HEK293 (cell line): ENCODE data around the gene PPIE.

ENCODE experiments used
- CTCF ChIP-seq: fragments of 450-650 bp; formaldehyde crosslinking; IDR thresholded peaks from 2 replicates; pipeline ENCODE4 v1.5.1; 2016; ENCODE audit warnings: missing biosample characterization, missing genetic modification characterization
- PRDM4 ChIP-seq: fragments of 450-650 bp; formaldehyde crosslinking; IDR thresholded peaks from 2 replicates; pipeline ENCODE4 v1.5.1; 2017; ENCODE audit warnings: missing biosample characterization, missing genetic modification characterization
- SP7 ChIP-seq: fragments of 450-650 bp; formaldehyde crosslinking; IDR thresholded peaks from 2 replicates; pipeline ENCODE4 v1.5.1; 2016; ENCODE audit warnings: missing biosample characterization, missing genetic modification characterization
- TCF7L2 ChIP-seq: IDR thresholded peaks from 2 replicates; pipeline ENCODE4 v1.6.1; 2011; ENCODE audit warnings: low read depth, mild to moderate bottlenecking, inconsistent platforms, low read length, moderate library complexity, borderline replicate concordance
- ZIC2 ChIP-seq: fragments of 450-650 bp; formaldehyde crosslinking; IDR thresholded peaks from 2 replicates; pipeline ENCODE4 v1.5.1; 2016; ENCODE audit warnings: missing biosample characterization, missing genetic modification characterization
- ZNF10 ChIP-seq: fragments of 450-650 bp; formaldehyde crosslinking; IDR thresholded peaks from 2 replicates; pipeline ENCODE4 v1.5.1; 2017; ENCODE audit warnings: missing biosample characterization, missing genetic modification characterization
- ZNF324 ChIP-seq: fragments of 450-650 bp; formaldehyde crosslinking; IDR thresholded peaks from 2 replicates; pipeline ENCODE4 v1.5.1; 2016; ENCODE audit warnings: missing biosample characterization, missing genetic modification characterization
- ZNF555 ChIP-seq: fragments of 450-650 bp; formaldehyde crosslinking; conservative IDR thresholded peaks from 2 replicates; pipeline ENCODE4 v1.5.1; 2017; ENCODE audit warnings: missing biosample characterization, mild to moderate bottlenecking, missing genetic modification characterization, inconsistent platforms
- ZNF76 ChIP-seq: fragments of 450-650 bp; formaldehyde crosslinking; IDR thresholded peaks from 2 replicates; pipeline ENCODE4; 2016; ENCODE audit warnings: low read depth, missing biosample characterization, missing genetic modification characterization, borderline replicate concordance
- ZNF777 ChIP-seq: fragments of 450-650 bp; formaldehyde crosslinking; IDR thresholded peaks from 2 replicates; pipeline ENCODE4 v1.5.1; 2017; ENCODE audit warnings: missing biosample characterization, missing genetic modification characterization, borderline replicate concordance
- TF ChIP-seq, protein P1 (sequence below): fragments of 450-650 bp; formaldehyde crosslinking; IDR thresholded peaks from 2 replicates; pipeline ENCODE4 v1.5.1; 2016; ENCODE audit warnings: missing biosample characterization, missing genetic modification characterization

DNA sequence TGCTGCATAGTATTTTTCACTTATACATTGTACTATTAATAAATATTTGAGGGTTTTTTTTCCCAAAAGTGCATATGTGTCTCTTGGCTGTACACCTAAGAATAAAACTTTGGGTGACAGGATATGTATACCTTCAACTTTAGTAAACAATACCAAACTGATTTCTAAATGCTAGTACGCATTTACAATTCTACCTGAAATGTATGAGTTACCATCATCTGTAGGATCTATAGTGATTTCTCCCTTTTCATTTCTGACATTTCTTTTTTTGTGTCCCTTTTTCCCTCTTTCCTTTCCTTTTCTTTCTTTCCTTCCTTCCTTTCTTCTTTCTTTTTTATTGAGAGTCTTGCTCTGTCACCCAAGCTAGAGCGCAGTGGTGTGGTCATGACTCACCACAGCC is 66.7 kb downstream of the PPIE start:
- no peak for TF ChIP-seq CTCF (tag by site-specific recombination)
- TF ChIP-seq SP7 (tag by site-specific recombination): no peak
- no peak for TF ChIP-seq ZNF777 (tag by site-specific recombination)
- TF ChIP-seq ZIC2 (tag by site-specific recombination): no peak
- no peak for TF ChIP-seq ZNF324 (tag by site-specific recombination)
- TF ChIP-seq ZNF10 (tag by site-specific recombination): no peak
- TF ChIP-seq, protein P1, sequence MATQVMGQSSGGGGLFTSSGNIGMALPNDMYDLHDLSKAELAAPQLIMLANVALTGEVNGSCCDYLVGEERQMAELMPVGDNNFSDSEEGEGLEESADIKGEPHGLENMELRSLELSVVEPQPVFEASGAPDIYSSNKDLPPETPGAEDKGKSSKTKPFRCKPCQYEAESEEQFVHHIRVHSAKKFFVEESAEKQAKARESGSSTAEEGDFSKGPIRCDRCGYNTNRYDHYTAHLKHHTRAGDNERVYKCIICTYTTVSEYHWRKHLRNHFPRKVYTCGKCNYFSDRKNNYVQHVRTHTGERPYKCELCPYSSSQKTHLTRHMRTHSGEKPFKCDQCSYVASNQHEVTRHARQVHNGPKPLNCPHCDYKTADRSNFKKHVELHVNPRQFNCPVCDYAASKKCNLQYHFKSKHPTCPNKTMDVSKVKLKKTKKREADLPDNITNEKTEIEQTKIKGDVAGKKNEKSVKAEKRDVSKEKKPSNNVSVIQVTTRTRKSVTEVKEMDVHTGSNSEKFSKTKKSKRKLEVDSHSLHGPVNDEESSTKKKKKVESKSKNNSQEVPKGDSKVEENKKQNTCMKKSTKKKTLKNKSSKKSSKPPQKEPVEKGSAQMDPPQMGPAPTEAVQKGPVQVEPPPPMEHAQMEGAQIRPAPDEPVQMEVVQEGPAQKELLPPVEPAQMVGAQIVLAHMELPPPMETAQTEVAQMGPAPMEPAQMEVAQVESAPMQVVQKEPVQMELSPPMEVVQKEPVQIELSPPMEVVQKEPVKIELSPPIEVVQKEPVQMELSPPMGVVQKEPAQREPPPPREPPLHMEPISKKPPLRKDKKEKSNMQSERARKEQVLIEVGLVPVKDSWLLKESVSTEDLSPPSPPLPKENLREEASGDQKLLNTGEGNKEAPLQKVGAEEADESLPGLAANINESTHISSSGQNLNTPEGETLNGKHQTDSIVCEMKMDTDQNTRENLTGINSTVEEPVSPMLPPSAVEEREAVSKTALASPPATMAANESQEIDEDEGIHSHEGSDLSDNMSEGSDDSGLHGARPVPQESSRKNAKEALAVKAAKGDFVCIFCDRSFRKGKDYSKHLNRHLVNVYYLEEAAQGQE (tag by site-specific recombination): no peak
- TF ChIP-seq PRDM4 (tag by site-specific recombination): no peak
- no peak for TF ChIP-seq TCF7L2
- TF ChIP-seq ZNF76 (tag by site-specific recombination): no peak
- no peak for TF ChIP-seq ZNF555
